ENCODE data around the gene BLTP3B. TPM values are rescaled to one million over a fixed set of nuclear protein-coding genes. Genes with fewer than 3 reads are reported as not detected.

BLTP3B gene
- total and polyA plus RNA-seq, 7 donors = 9.3 to 36.8 (median 22.4) TPM

DNA sequence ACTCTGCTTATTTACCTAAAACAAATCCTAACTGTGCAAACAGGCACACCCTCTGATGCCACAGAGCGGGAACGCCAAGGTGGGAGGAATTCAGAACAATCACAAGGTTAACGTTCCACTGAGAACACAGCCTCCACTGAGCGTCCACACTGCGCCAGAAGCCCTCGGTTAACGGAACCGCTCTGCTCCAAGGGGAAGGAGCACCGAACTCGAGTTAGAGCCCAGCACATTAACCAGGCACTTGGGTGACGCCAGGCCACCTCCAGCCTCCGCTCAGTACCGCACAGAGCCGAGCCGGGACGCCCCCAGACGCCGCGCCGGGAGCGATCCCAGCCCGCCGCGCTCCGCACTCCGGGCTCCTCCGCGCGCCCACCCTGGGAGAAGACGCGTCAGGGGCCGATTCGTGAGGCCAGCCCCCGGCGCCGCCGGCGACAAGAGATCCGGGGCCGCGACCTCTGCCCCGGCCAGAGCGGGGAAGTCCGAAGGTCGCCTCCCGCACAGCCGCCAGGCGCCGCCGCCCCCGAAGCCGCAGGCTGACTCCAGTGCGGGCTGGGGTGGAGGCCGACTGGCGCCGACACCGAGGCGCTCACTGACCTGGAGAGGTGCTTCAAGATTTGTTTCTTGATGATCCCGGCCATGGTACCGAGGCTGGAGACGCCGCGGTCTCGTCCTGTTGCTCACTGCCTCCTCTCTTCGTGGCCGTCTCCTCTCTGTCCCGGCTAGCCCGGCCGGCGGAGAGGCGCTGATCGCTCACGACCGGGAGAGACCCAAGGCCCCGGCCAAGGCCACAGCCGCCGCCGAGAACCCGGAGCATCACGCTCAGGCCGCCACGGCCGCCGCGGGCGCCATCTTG lies 450 bp downstream of the BLTP3B start:
- H3K27ac ChIP-seq = peak overlapping the region; percentile 98
- intact Hi-C loops (cut with DNase I) = loop anchor here in 1 of 2 donors (5.0 kb wide), 1 partner anchor 125 kb away; the partner anchor contains the start of genes DEPDC4 and SCYL2
- TF ChIP-seq, protein P1, sequence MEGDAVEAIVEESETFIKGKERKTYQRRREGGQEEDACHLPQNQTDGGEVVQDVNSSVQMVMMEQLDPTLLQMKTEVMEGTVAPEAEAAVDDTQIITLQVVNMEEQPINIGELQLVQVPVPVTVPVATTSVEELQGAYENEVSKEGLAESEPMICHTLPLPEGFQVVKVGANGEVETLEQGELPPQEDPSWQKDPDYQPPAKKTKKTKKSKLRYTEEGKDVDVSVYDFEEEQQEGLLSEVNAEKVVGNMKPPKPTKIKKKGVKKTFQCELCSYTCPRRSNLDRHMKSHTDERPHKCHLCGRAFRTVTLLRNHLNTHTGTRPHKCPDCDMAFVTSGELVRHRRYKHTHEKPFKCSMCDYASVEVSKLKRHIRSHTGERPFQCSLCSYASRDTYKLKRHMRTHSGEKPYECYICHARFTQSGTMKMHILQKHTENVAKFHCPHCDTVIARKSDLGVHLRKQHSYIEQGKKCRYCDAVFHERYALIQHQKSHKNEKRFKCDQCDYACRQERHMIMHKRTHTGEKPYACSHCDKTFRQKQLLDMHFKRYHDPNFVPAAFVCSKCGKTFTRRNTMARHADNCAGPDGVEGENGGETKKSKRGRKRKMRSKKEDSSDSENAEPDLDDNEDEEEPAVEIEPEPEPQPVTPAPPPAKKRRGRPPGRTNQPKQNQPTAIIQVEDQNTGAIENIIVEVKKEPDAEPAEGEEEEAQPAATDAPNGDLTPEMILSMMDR (IDR thresholded peaks at IDR 0.05) = no peak
- H3K4me1 ChIP-seq = peaks cover 28% of the 10 kb centered on the region
- H3K27me3 ChIP-seq (ENCODE audit: insufficient read depth in 3 of 3, low read length in 2 of 3) = no peaks in the 10 kb centered on the region
- peak; percentile 40 to 69 for DNase-seq
- H3K4me3 ChIP-seq = peak overlapping the region; percentile 98
- H3K36me3 ChIP-seq (ENCODE audit: insufficient read depth in 1 of 2, low read depth in 1 of 2) = no peaks in the 10 kb centered on the region
- H3K9me3 ChIP-seq = no peaks in the 10 kb centered on the region
- WGBS, 3 donors = 0 to 1% (median 0%) methylated on average over 67 to 86 of the region's 86 CpGs
- ATAC-seq = peak; percentile 62 to 69 (median 66)

DNA sequence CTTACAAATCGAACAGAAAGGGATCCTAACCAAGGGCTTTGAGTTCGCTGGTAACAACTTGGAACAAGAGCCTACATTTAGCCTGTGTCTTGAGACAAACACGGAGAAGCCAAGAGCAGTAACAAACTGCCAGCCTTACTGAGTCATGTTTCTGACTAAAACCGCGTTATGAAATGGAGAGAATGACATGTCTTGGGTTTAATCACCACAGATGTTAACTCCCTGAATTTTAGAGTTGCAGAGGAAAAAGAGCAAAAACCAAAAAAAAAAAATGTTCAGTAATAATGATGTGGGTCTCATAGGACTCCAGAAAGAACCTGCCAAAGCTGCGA lies 1.0 kb downstream of the BLTP3B start:
- Histone ChIP-seq H3K4me1 (peaks cover 28% of the 10 kb centered on the region), H3K27ac (peak overlapping the region; percentile 98), H3K4me3 (peak overlapping the region; percentile 98), H3K36me3 (ENCODE audit: insufficient read depth in 1 of 2, low read depth in 1 of 2) (no peaks in the 10 kb centered on the region), H3K9me3 (no peaks in the 10 kb centered on the region), H3K27me3 (ENCODE audit: insufficient read depth in 3 of 3, low read length in 2 of 3) (no peaks in the 10 kb centered on the region)
- intact Hi-C loops (cut with DNase I) = loop anchor here in 1 of 2 donors (5.0 kb wide), 1 partner anchor 126 kb away; the partner anchor contains the start of genes DEPDC4 and SCYL2
- TF ChIP-seq, protein P1 (IDR thresholded peaks at IDR 0.05) = no peak
- ATAC-seq = peak; percentile 56 to 81 (median 74)
- 7 to 15% (median 9%) methylated on average over 6 of the region's 6 CpGs for WGBS, 3 donors
- no peak for DNase-seq

DNA sequence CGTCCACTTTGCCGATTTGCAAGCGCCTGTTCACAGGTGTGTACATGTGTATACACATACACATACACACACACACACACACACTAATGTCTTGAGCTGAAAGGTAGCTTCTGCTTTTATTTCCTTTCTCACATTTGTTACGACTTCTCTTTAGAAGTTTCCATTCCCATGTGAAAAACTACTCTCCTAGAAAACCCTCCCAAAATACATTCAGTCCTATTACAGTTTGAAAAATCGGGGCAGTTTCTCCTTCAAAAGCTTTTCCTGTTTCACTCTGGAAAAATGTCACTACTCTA lies 3.9 kb downstream of the BLTP3B start:
- intact Hi-C loops (cut with DNase I) = loop anchor here in 1 of 2 donors (5.0 kb wide), 1 partner anchor 64 kb away; the partner anchor contains the start of gene ACTR6
- Histone ChIP-seq H3K9me3 (no peaks in the 10 kb centered on the region), H3K36me3 (ENCODE audit: insufficient read depth in 1 of 2, low read depth in 1 of 2) (no peaks in the 10 kb centered on the region), H3K27ac (peak overlapping the region; percentile 64), H3K4me3 (peak overlapping the region; percentile 12), H3K27me3 (ENCODE audit: insufficient read depth in 3 of 3, low read length in 2 of 3) (no peaks in the 10 kb centered on the region), H3K4me1 (peaks cover 28% of the 10 kb centered on the region)
- ATAC-seq (no peak), DNase-seq (no peak)
- TF ChIP-seq, protein P1 (IDR thresholded peaks at IDR 0.05) = no peak
- WGBS, 3 donors = 68 to 77% (median 74%) methylated on average over 5 of the region's 5 CpGs

DNA sequence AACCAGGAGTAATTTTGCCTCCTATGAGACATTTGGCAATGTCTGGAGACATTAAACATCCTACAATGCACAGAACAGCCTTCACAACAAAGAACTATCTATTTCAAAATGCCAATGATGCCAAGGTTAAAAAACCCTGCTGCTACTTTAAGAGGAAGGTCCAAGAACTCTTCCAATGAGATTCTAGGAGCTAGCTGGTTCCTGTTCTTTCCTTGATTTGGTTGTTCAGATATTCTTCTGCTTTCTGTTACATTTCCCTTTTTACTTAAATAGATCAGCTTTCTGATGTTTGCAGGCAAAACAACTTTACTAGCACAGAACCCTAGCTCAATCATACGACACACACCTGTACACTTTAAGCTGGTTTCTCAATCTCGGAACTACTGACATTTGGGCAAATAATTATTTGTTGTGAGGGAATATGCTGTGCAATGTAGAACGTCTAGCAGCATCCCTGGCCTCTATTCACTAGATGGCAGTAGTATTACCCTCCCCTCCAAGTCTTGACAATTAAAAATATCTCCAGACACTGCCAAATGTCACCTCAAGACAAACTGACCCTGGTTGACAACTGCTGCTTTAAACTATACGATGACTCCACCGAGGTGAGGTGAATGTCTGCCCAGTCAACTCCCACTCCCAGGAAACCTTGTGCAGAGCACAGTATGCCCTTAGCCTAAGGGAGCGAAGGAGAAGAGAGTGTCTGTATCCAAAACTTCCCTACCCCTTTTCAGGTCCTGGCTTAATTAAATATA lies 4.4 kb downstream of the BLTP3B start:
- no peak for DNase-seq
- WGBS, 3 donors = 27 to 39% (median 28%) methylated on average over 6 of the region's 6 CpGs
- Histone ChIP-seq H3K4me3 (peak overlapping the region; percentile 12), H3K9me3 (no peaks in the 10 kb centered on the region), H3K4me1 (peaks cover 28% of the 10 kb centered on the region), H3K27ac (peak overlapping the region; percentile 64), H3K27me3 (ENCODE audit: insufficient read depth in 3 of 3, low read length in 2 of 3) (no peaks in the 10 kb centered on the region), H3K36me3 (ENCODE audit: insufficient read depth in 1 of 2, low read depth in 1 of 2) (no peaks in the 10 kb centered on the region)
- intact Hi-C loops (cut with DNase I) = loop anchor here in 1 of 2 donors (5.0 kb wide), 1 partner anchor 64 kb away; the partner anchor contains the start of gene ACTR6
- TF ChIP-seq, protein P1 (IDR thresholded peaks at IDR 0.05) = peak; percentile 25
- peak; percentile 14 to 52 (median 30) for ATAC-seq

All from psoas muscle (tissue), 8 donors.